ENCODE data around the gene TRIM54.

DNA sequence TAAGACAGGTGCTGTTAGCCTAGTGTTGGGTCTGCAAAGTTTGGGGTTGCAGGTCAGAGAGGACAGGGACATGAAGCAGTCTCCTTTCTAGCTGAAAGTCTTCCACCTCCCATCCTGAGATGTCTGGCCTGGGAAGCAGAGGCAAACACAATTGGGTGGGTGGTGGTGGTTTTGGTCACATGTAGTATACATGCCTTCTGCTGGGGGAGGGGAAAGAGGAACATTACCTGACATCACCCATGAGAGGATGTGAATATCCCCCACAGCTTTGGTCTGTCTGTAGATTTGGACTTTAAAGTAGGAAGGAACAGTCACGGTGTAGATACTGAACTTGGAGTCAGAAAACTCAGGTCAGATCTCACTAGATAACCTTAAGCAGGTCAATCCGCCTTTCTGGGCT lies 11.6 kb upstream of the TRIM54 start:
- TF ChIP-seq EZH2 (IDR thresholded peaks at IDR 0.05; ENCODE audit: borderline replicate concordance, insufficient read depth, low read length, poor library complexity, severe bottlenecking) (no peak), SMC3 (conservative IDR thresholded peaks at IDR 0.05; ENCODE audit: poor library complexity) (no peak), POLR2AphosphoS5 (IDR thresholded peaks at IDR 0.05) (no peak), EP300 (conservative IDR thresholded peaks at IDR 0.05; ENCODE audit: poor library complexity, severe bottlenecking) (no peak)
- TF ChIP-seq, protein P1, sequence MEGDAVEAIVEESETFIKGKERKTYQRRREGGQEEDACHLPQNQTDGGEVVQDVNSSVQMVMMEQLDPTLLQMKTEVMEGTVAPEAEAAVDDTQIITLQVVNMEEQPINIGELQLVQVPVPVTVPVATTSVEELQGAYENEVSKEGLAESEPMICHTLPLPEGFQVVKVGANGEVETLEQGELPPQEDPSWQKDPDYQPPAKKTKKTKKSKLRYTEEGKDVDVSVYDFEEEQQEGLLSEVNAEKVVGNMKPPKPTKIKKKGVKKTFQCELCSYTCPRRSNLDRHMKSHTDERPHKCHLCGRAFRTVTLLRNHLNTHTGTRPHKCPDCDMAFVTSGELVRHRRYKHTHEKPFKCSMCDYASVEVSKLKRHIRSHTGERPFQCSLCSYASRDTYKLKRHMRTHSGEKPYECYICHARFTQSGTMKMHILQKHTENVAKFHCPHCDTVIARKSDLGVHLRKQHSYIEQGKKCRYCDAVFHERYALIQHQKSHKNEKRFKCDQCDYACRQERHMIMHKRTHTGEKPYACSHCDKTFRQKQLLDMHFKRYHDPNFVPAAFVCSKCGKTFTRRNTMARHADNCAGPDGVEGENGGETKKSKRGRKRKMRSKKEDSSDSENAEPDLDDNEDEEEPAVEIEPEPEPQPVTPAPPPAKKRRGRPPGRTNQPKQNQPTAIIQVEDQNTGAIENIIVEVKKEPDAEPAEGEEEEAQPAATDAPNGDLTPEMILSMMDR (IDR thresholded peaks at IDR 0.05; ENCODE audit: poor library complexity, severe bottlenecking), result no peak
- TF ChIP-seq, protein P2, sequence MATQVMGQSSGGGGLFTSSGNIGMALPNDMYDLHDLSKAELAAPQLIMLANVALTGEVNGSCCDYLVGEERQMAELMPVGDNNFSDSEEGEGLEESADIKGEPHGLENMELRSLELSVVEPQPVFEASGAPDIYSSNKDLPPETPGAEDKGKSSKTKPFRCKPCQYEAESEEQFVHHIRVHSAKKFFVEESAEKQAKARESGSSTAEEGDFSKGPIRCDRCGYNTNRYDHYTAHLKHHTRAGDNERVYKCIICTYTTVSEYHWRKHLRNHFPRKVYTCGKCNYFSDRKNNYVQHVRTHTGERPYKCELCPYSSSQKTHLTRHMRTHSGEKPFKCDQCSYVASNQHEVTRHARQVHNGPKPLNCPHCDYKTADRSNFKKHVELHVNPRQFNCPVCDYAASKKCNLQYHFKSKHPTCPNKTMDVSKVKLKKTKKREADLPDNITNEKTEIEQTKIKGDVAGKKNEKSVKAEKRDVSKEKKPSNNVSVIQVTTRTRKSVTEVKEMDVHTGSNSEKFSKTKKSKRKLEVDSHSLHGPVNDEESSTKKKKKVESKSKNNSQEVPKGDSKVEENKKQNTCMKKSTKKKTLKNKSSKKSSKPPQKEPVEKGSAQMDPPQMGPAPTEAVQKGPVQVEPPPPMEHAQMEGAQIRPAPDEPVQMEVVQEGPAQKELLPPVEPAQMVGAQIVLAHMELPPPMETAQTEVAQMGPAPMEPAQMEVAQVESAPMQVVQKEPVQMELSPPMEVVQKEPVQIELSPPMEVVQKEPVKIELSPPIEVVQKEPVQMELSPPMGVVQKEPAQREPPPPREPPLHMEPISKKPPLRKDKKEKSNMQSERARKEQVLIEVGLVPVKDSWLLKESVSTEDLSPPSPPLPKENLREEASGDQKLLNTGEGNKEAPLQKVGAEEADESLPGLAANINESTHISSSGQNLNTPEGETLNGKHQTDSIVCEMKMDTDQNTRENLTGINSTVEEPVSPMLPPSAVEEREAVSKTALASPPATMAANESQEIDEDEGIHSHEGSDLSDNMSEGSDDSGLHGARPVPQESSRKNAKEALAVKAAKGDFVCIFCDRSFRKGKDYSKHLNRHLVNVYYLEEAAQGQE (IDR thresholded peaks at IDR 0.05; ENCODE audit: borderline replicate concordance), result no peak

Data from neural cell (in vitro differentiated cells).